Measurements from ENCODE around the gene IGFN1.
A peak's percentile ranks its signal among the peaks of the same experiment; 100 is the strongest.
"Not testable (repeated sequence)": the region's sequence is repeated elsewhere in the genome, so short reads cannot be mapped to it uniquely, and the experiment has no call there.

The IGFN1 gene

DNA sequence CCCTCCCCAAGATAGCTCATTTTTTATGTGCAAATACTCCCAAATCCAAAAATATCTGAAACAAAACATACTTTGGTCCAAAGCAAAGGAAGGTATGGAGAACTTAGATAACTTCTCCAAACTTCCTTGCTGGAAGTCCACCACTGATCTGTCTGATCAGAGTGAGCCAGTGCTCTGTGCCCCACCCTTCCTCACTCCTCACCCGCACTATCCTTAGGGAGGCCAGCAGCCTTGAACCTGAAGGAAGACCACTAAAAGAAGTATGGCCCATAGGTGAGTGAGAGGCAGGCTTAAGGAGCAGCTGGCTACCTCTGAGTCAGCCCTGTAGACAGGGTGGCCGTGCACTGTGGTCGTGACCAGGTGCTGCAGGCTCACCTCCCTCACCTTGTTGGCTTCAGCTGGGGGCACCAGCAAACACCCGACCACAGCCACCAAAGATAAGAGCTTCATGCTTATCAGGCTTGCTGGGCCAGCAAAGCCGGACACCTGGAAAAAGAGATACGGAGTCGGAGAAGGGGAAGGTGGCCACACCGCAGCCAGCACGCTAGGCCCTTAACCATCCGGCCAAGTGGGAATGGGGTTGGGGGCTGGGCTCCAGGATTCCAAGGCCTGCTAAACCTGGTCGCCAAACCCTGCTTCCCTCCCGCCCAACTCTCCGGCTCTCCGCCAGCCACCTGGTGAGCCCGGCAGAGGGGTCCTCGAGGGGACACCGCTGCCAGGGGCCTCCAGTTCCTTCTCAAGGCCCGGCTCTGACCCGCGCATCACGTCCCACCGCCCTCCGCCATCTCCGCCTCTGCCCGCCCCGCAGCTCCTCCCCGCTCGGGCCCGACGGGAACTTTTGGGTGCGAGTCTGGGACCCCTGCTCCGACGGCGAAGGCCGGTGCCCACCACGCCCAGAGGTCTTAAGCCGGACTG lies 36.9 kb upstream of the IGFN1 start:
- DNase-seq (ENCODE audit: low read depth), result no peak
- H3K4me3 ChIP-seq (ENCODE audit: low read depth, low read length), result peak overlapping the region; percentile 76
- no peak for TF ChIP-seq CTCF (IDR thresholded peaks at IDR 0.05; ENCODE audit: control insufficient read depth, extremely low read depth, insufficient read depth)

DNA sequence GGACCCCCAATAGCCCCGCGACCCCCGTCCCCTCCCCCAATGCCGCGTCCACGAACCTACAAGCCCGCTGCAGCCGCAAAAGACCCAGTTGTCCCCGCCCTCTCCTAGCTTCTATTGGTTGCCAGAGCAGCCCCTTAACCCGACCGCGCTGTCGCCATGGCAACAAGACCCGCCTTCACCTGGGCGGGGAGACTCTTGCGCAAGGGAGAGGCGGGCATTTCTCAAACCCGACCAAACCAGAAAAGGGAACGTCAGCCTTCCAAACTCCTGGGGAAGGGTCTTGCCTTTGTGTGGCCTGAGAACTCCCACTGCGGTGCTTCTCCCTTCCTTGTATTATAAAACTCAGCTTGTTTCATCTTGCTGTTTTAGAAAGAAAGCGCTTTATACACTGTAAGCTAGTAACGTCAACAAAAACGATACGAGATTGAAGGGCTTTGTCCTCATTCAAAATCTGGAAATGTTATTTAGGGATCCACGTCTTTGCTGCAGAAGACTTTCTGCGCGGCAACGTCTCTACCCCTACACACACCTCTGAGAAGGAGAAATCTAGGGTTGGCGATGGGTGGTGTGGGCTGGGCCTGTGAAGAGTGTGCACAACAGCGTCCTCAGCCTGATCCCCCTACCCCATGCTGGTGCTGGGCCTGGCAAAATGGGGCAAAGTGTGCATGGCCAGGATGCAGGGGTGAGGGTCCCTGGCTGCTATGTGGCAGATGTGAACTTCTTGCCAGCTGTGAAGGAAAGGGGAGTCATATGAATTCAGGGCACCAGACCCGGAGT lies 36.0 kb upstream of the IGFN1 start, which contains the start of gene TMEM9:
TMEM9 (minus strand) TSS at position 86 of the 777 bp plus-strand sequence. CDS start 551 bp downstream, outside the sequence.
- DNase-seq (ENCODE audit: low read depth), result peak; percentile 81
- TF ChIP-seq CTCF (IDR thresholded peaks at IDR 0.05; ENCODE audit: control insufficient read depth, extremely low read depth, insufficient read depth), result no peak
- H3K4me3 ChIP-seq (ENCODE audit: low read depth, low read length), result peak within 1 kb of the TSS; percentile 76

GRCh38 chr1:201155354-201155753 lies 35.3 kb upstream of the IGFN1 start:
- no peak for TF ChIP-seq CTCF (IDR thresholded peaks at IDR 0.05; ENCODE audit: control insufficient read depth, extremely low read depth, insufficient read depth)
- no peak for DNase-seq (ENCODE audit: low read depth)
- H3K4me3 ChIP-seq (ENCODE audit: low read depth, low read length), result no peak overlapping the region

DNA sequence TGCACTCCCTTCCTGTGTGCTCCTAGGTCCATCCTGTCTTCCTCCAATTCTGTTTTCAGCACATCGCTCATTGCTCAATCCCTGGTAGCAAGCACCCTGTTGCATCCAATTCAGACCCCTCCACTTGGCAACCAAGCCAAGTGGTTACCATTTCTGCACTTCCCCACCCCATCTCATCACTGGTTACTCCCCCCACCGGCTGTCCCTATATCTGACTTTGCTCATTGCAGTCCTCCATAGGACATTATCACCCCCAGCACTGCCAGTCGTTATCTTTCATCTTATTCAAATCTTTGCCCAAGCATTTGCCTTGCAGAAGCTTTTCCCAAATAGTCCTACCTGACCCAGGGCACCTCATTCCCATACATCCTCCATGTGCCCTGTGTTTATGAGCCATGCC lies 34.3 kb upstream of the IGFN1 start:
- TF ChIP-seq CTCF (IDR thresholded peaks at IDR 0.05; ENCODE audit: control insufficient read depth, extremely low read depth, insufficient read depth), result no peak
- no peak for DNase-seq (ENCODE audit: low read depth)
- H3K4me3 ChIP-seq (ENCODE audit: low read depth, low read length), result no peak overlapping the region

- H3K4me3 ChIP-seq (ENCODE audit: low read depth, low read length), result no peak overlapping the region
- TF ChIP-seq CTCF (IDR thresholded peaks at IDR 0.05; ENCODE audit: control insufficient read depth, extremely low read depth, insufficient read depth), result no peak
- DNase-seq (ENCODE audit: low read depth), result no peak
Observed at GRCh38 chr1:201156819-201157218, 33.8 kb upstream of the IGFN1 start.

- H3K4me3 ChIP-seq (ENCODE audit: low read depth, low read length), result no peak overlapping the region
- no peak for DNase-seq (ENCODE audit: low read depth)
- TF ChIP-seq CTCF (IDR thresholded peaks at IDR 0.05; ENCODE audit: control insufficient read depth, extremely low read depth, insufficient read depth), result no peak
Observed at GRCh38 chr1:201157949-201158348, 32.7 kb upstream of the IGFN1 start.

DNA sequence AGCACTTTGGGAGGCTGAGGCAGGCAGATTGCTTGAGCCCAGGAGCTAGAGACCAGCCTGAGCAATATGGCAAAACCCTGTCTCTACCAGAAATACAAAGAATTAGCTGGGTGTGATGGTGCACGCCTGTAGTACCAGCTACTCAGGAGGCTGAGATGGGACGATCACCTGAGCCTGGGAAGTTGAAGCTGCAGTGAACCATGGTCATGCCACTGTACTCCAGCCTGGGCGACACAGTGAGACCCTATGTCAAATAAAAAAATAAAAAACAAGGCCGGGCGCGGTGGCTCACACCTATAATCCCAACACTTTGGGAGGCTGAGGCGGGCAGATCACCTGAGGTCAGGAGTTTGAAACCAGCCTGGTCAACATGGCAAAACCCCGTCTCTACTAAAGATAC lies 27.6 kb upstream of the IGFN1 start:
- not testable (repeated sequence) for DNase-seq (ENCODE audit: low read depth); H3K4me3 ChIP-seq (ENCODE audit: low read depth, low read length)

Data from LNCaP clone FGC (cell line).